Stimulated activated CD4-positive, alpha-beta T cell treated with anti-CD3 and anti-CD28 coated beads, Interleukin-4, amount 100 ng/mL, for 4 hours (primary cell): Measurements from ENCODE around the gene SREK1IP1.

Experiments used
- DNase-seq, 2 experiments: peaks; one replicate each; pipeline ENCODE4 v3.0.0-alpha.2; 2020

Gene SREK1IP1

DNA sequence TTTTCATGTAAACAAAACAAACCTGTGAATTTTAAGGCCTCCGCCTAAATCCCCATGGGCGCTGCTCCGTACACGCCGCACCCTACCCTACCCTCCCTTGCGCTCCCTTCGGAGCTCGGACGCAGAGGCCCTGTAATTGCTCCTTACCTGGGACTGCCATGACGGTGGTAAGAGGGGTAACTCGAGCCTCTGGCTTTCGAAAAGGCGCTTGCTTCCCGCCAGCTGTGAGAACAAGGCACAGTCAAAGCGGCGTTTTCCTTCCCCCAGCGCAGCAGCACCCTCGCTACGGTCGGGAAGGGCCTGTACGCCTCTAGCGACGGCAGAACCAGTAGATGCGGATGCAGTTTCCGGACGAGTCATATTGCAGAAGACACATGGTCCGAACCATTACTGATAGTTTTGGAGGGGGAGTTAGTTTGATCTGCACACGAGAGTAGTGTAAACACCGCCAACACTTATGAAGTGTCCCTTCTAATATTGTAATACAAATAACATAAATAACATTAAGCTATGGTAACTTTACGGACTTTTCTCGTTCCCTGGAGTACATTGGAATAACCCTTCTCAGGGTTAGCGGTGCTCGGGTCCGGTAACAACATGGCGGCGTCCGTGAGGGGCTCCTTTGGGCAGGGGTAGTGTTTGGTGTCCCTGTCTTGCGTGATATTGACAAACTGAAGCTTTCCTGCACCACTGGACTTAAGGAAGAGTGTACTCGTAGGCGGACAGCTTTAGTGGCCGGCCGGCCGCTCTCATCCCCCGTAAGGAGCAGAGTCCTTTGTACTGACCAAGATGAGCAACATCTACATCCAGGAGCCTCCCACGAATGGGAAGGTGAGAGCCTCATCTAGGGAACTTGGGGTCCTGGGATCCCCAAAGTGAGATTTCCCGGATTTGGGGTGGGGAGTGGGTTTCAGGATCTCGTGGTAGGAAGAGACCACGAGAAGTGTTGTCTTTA is at the start of gene SREK1IP1, which contains the start of gene CWC27:
Gene SREK1IP1, minus strand, starts transcription at position 334 of the 955 bp plus-strand sequence. Its CDS starts 174 bp downstream, at position 160.
Gene CWC27, plus strand, starts transcription at position 573 of the 955 bp plus-strand sequence. Its CDS starts 217 bp downstream, at position 790.
- peak; percentile 71 to 80 for DNase-seq

DNA sequence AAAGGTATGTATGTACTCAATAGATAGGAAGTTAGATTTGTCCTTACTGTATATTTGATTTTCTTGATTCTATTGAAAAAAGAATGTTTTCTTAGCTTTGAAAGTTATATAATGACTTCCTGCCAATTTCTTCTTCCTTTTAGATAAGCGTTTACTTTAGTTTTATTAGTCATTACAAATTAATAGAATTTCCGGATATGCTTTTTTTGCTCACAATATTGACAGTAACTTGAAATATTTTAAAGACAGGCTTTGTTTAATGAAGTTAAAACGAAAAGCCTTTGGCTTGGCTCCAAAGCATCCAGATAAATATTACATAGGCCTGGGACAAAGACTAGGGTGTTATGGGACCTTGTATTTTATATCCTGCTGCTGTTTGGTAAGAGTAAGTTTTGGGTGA is 49.8 kb upstream of the SREK1IP1 start:
- DNase-seq, result no peak

DNA sequence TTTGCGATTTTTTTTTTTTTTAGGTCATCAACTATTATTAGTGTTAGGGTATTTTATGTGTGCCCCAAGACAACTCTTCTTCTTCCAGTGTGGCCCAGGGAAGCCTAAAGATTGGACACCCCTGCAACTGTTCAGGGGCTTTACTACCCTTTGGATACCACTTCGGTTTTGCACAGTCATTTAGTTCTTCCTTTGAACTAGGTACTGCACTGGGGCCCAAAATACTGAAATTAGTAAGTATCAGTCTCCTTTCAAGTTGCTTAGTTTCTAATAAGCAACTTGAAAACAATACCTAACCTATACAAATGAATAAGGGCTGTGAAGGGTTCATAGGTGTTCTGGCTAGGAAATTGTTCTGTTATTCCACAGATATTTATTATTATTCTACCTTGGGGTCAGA is 45.6 kb upstream of the SREK1IP1 start:
- no peak for DNase-seq

DNA sequence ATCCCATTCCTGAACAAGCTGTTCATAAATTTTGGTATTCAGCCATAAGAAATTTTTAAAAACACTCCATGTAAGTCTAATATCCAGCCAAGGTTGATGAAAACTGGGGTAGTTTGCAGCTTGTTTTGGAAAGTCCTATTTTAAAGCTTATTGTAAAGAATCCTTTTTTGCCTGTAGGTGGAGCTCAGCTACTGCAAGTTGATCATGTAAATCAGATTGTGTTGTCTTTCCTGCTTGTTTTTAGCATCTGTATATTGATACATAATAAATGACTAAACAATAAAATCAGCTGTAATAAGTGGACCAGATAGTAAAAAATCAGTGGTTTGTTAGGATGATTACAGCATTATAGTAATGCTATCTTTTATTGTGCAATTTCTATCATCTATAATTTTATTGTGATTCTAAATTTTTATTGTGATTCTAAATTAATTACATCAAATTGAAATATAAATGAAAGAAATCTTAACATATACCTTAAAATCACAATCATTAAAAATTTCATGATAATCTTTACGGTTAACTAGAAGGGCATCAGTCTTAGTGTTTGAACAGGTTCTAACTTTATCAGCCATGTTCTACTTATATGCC is 42.7 kb upstream of the SREK1IP1 start:
- DNase-seq, result no peak

DNA sequence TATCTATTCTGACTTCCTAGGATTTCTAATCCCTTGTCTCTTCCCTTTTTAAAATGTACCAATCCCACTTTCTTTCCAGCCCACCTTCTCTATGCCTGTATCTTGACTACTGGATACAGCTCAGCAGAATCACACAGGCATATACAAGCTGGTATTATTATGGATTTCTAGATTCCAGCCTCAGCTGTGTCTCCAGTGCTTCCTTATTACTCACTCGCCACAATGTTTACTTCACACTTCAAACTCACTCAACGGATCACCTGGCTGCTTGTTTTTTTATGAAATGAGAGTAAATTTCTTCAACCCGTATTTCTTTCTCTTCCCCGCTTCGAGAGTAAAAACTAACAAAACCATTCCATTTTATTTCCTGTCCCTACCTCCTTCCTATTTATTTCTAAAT is 39.0 kb upstream of the SREK1IP1 start:
- DNase-seq, result no peak

DNA sequence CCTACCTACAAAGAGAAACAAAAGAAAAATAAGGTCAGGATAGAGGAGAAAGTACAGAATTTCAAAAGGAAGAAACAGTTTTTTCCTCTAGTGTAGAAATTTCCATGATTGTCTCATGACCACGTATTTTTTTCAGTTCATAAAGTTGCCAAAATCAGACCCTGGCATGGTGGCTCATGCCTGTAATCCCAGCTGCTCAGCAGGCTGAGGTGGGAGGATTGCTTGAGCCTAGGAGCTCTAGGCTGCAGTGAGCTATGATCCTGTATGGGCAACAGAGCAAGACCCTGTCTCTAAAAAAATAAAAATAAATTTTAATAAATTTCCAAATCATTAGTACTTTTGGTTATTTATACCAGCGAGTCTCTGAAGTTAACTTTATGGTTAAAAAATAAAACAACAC is 38.0 kb upstream of the SREK1IP1 start:
- DNase-seq, result no peak

DNA sequence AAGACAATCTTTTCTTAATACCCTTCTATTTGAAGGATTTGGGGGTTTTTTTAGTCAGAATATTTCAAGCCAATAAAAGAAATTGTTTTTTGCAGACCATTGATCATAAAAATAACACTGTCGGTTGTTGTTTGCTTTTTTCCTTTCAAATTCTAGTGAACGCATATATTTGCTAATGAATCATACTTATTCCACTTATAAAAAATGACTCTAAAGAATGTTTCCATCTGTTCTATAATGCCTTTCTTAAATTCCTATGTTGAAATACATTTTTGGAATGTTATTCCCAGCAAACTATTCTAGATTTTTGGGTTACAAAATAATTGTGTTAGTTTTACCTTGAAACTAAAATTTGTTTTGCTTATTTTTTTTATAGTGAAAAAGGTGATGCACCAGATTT is 32.4 kb upstream of the SREK1IP1 start:
- no peak for DNase-seq

DNA sequence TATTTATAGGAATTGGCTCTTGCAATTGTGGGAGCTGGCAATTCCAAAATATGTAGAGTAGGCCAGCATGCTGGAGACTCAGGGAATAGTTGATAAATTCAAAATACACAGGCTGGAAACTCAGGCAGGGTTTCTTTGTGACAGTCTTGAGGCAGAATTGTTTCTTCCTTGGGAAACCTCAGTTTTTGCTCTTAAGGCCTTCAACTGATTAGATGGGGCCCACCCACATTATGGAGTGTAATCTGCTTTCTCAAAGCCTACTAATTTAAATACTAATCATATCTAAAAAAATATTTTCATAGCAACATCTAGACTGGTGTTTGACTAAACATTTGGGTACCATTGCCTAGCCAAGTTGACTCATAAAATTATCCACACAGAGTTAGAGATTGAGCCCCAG is 27.8 kb upstream of the SREK1IP1 start:
- no peak for DNase-seq

DNA sequence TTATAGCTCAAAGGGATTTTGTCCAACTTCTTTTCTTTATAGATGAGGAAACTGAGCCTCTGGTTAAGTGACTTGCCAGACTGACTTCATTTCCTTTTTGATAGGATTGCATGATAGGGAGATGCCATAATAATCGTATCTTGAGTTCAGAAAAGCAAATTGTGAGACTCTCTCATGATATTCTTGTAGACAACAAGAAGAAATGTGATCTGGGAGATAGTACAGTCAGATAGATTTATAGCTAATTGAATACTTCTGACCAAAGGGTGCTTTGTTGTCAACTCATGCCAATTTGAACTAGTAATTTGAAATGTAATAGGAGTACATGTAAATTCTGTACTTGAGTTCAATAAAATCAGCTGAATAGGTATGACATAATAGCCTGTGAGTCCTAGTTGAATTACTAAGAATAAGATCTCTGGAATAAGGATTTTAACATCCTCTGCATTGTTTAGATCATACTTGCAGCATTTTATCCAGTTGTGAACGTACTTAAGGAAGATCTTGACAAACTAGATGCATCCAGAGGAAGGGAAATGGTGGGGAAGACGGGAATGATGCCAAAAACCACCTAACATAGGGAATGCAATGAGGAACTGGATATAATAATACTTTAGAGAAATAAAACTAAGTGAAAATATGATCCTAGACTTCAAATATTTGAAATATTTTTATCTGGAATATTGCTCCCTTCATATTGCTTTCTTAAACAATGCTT is 25.7 kb upstream of the SREK1IP1 start:
- no peak for DNase-seq

DNA sequence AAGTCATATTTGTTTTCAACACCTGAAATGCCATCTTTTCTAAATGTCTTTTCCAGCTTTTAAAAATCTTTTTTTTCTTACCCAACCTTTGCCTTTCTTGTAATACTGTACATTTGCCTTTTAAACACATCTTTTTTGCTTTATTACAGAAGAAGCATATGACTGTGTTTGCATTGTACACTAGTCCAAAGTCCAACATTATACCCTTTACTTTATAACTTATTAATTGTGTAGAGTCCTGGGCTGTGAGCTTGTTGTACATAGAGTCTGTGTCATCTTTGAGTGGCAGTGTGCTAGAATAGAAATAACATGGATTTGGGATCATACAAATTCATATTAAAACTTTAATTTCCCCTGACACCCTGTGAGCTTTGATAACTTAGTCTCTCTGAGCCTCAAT is 24.0 kb upstream of the SREK1IP1 start:
- DNase-seq, result no peak

DNA sequence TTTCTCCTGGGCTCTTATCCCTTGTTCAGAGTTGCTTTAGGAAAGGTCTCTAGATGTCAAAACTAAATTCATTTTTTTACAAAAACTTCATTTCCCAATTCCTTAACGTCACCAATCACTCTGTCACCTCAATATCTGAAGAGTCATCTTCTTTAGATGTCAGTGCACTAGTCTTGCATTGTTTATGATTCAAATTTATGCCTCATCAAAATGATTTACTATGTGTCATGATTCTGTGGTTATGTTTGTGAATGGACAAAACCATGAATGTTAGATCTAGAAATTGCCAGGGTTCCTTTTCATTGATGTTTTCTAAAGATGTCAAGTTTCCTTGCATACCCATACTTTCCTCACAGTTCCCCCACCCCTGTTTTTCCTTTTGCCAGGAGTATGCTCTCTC is 21.7 kb upstream of the SREK1IP1 start:
- no peak for DNase-seq

DNA sequence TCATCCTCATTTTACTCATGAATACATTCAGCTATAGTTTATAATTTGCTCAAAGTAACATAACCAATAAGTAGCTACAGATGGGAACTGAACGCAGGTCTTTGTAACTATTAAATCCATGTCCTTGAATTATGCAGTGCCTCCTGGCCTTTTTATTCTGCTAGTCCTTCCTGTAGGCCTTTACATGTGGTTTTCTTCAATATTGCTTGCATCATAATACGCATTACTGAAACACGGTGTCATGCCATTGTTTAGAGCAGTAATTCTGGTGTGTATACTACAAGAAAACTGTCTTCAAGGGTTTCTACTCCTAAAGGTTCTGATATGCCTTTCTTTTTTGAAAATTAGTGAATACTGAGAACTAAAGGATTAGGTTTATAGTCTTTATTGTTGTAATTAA is 21.0 kb upstream of the SREK1IP1 start:
- DNase-seq, result no peak

DNA sequence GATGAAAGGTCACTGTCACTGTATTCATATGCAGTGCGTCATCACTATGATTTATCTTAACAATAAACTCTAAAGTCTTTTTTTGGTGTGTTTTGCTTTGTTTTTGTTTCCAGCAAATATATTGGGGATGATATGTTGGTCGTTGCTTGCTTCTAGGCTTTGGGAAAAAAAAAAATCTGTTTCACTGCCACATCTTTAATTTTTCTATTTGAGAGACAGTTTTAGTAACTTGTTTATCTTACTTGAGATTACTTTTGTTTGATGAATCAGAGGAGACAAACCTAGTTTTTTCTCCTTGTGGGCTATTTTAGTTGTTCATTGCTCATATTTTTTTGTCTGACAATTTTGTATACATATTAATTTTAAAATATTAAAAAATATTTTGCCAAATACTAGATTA is 19.7 kb upstream of the SREK1IP1 start:
- no peak for DNase-seq

DNA sequence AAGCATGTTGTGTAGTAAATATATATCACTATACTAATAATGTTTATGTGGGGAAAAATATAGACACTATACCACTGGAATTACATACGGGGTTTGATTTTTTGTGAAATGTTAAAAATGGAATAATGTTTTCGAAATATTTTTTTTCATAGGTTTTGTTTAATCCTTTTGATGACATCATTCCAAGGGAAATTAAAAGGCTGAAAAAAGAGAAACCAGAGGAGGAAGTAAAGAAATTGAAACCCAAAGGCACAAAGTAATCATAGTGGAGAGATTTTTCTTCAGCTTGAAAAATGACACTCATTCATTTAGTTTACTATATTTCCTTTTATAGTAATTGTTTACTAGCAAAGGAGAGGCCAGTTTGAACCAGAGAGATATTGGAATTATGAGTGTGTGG is 17.9 kb upstream of the SREK1IP1 start:
- no peak for DNase-seq

DNA sequence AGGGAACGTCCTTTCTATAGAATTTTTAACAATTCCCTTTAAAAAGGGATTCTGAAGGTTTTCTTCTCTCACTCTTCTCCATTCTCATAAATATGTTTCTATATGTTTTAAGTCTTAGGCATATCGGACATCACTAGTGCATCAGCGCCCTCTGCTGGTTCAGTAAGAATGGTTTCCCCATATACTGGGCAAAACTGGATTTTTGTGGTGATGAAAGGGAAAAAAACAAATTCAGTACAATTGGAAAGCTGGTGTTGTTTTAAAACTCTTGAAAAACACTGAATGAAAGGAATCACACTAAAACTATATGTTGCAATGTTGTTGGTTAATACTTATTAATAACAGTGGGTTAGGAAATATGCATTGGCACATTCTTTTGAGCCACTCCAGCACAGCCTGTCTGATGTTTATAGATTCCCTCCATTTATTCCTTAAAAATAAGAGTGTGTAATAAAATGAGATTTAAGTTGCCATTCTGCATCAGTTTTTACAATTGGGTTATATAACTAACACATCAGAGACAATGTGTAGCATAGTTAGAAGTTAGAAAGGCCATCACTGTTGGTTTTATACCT is 16.0 kb upstream of the SREK1IP1 start:
- DNase-seq, result peak; percentile 52 to 58

DNA sequence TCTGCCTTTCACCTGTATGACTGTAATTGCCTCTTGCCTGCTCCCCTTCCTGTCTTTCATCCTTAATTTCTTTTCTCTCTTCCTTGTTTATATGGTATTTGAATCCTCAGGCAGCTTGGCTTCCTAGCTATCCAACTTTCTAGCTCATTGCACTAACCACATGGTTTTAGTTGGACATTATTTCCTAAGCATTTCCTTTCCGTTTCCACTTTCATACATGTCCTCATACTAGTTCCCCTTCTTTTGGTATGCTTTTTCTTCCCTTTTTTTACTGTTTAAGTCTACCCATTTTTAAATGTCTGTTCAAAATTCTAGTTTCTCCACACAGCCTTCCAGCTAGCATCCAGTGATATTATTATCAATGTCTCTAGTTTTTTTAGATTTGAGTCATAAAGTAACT is 6.8 kb upstream of the SREK1IP1 start:
- no peak for DNase-seq

DNA sequence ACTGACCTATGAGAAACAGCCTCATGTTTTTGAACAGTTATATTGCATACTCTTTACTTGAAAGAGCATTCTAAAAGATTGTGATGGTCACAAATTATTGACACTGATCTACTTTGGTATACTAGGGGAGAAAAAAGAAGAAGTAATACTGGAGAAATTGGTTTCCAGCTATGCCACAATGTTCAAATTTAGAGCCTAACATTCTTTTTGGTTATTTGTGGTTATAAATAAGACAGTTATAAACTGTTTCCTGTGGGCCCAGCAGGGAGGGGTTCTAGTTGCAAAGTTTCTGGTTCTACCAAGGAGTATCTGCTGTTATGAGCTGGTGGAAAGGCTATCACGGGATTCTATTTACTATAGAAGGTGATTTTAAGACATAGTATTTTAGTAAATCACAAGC is 5.0 kb upstream of the SREK1IP1 start:
- no peak for DNase-seq

DNA sequence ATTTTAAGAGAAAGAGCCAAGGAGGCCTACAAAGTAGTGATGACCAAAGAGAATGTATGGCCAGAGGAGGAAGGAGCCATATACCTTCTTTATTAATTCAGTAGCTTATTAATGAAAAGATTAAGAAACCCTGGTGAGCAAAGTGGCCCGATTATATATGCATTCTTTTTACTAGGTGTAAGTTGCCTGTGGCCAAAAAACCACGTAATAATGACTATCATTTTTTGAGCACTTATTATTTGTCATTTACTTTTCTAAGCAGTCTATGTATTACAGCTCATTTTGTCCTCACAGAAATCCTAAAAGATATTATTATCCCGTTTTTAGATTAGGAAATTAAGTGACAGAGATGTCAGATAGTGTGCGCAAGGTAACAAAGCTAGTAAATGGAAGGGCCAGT is 3.2 kb upstream of the SREK1IP1 start:
- DNase-seq, result no peak

DNA sequence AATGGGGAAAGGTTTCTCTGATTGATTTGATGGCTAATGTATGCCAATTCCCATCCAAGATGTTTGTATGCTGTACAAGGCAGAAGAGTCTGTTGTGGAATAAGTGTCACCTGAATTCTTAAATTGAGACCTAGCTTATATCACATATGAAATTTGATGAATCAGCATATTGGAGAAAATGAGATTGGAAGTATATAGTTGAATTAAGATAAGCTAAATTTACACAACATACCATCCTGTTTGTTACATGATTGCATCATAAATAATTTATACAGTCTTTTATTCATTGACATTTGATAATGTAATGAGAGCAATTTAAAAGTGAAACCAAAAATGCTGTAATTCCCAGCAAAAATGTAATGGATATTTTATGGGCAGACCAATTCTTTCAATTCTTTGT is 1.4 kb upstream of the SREK1IP1 start:
- DNase-seq, result no peak

DNA sequence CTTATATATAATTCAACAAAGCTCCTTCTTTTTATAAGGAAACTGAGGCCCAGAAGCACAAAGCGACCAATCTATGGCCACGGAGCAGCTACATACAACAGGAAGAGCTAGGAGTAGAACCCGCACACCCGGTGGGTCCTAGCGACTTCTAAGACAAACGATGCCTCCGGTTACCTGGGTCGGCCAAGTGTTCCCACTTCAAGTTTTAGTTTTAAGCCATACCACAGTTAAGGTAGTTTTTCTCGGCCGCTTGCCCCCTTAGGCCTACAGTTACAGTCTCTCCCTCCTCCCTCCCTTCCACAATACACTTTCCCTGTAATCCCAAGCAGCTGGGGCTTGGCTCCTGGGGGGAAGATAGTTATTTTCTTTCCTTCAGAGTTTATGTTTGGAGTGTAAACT is 533 bp downstream of the SREK1IP1 start:
- DNase-seq, result peak in 1 of 2 experiments; percentile 6

DNA sequence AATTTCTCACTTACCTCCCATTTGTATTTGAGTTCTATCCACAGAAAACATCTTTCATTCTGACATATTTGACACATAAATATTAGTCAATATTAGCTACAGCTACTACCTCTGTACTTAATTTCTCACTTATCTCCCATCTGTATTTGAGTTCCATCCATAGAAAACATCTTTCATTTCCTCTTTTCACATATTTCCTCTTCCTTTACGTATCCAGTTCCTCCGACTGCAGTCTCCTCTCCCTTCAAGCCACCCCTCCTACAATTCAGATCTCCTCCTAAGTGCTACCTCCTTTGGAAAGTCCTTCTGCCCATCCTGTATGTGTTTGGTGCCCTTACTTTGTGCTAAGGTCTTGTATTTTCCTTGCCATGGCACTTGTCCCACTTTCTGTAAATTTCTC is 1.6 kb downstream of the SREK1IP1 start:
- DNase-seq, result no peak

DNA sequence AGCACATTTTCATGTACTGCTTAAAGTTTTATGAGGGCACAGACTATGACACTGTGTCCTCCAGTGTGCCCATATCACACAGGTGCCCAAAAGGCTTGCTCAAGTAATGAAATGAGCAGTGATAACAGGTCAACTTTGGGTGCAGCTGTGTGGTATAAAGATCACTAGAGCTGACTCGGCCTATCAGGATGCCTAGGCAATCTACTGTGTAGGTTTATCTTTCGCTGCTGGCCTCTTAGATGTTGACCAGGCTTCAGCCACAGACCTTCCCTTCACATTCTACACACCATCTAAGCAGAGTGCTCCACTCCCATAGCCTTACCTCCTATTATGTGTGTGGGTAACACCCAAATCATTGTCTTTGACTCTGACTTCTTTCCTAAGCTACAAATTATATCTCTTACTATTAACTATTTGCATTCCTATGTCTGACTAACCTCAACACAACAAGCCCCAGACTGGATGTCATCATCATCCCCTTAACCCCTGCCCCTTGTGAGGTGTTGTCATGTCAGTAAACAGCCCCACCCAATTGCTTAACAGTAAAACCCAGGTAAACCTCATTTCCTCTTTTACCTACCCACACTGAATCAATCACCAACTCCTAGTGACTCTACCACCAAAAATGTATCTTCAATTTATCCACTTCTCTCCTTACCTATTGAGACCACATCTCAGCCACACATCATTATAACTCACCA is 2.5 kb downstream of the SREK1IP1 start:
- DNase-seq, result no peak
